ENCODE measurements around the gene ADGRB3.
"Not testable (repeated sequence)": the region's sequence is repeated elsewhere in the genome, so short reads cannot be mapped to it uniquely, and the experiment has no call there.

The ADGRB3 gene

DNA sequence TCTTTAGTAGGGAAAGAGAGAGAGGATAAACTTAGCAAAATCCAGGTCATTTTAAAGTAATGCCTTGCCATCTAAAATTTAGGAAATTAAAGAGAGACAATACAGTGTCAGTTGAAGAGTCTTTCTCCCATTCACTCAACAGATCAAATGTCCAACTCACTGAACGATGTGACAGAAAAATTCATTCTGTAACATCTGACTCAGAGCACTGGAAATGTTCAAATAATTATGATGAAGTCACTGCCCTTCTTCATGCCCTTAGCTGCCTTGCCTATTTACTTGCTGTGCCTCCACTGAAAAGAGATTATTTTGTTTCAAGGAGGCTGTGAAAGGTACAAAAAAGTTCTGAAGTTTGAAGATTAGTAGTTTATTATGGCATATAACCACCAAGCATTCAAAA, 434.8 kb downstream of the ADGRB3 start:
- DNase-seq: no peak

- no peak for DNase-seq
These were observed 437.7 kb downstream of the ADGRB3 start for GRCh38 chr6:69072796-69073195.

DNA sequence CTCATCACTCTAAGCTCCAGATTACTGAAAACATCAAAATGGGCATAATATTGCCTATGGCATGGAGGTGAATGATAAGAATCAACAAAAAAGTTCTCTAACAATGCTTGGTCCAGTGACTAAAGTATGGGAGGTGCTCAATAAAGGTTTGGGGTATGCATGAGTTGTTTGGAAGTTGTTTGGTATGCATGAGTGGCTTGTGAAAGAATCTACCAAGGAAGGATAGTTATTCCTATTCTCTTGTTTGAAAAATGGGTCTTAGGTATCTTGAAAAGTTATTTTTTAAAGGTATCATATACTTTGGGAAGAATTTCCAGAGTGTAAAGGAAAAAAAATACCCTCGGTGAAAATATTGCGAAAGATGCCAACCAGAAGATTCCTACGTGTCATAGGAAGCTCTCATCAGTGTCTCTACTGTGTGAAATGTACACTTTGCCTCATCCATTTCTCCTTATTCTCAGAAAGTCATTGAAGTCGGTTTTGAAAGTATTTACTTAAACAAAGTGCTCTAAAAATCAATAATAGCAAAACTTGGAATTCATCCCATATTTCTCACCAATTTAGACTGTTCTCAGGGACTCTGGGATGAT, 449.8 kb downstream of the ADGRB3 start:
- DNase-seq: no peak

DNA sequence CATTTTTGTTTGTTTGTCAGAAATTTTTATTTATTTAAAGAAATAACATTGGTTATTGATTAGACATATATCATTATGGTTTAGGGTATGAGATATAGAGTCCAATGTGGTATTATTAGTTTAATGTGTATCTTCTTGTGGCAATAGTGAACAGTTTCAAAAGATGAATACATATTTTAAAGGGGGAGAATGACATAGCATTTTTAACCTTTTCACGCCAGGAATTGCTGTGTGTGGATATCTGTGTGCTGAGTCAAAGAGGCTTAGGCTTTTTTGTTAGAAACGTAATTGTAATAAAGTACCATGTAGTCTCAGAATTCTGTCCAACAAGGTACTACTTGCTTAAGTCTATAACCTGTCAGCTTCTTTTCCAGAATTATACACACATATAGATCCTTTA, 451.6 kb downstream of the ADGRB3 start:
- DNase-seq: no peak

- DNase-seq: no peak
These were observed 454.5 kb downstream of the ADGRB3 start for GRCh38 chr6:69089539-69089938.

DNA sequence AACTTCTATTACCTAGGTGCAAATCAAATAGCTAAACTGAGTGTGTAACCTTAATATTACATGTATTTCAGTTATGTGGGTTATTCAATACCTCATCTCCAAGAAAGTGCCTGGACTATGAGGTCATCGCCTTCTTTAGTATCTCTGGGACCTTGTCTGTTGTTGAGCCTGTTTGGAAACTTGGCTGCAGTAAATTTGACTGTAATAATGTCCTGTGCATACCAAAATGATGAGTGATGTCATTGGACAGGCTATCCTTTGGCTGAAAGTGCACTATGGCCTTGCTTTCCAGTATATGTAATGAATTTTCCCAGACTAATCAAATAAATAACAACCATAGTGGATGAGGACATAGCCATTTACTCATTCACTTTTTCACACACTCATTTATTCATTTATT, 455.1 kb downstream of the ADGRB3 start:
- no peak for DNase-seq

GRCh38 chr6:69096681-69097080, 461.6 kb downstream of the ADGRB3 start:
- no peak for DNase-seq

- DNase-seq: no peak
These were observed 462.9 kb downstream of the ADGRB3 start for GRCh38 chr6:69097948-69098347.

DNA sequence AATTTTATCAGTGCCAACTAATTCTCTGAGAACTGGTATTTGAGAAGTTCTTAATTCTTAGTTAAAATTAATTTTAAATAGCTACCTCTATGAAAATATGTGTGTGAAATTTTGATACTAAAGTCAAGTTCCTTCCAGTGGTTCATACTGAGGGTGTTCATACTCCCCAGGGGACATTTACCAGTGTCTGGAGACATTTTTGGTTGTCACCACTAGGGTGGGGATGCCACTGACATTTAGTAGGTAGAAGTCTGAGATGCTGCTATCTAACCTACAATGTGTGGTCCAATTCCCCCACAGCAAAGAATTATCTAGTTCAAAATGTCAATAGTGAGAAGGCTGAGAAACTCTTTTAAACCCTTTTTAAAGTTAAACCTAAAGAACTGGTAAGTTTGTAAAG, 463.8 kb downstream of the ADGRB3 start:
- no peak for DNase-seq

- no peak for DNase-seq
These were observed 465.7 kb downstream of the ADGRB3 start for GRCh38 chr6:69100772-69101171.

GRCh38 chr6:69102416-69102815, 467.3 kb downstream of the ADGRB3 start:
- DNase-seq: no peak

- DNase-seq: no peak
These were observed 470.2 kb downstream of the ADGRB3 start for GRCh38 chr6:69105288-69105687.

GRCh38 chr6:69106511-69106910, 471.4 kb downstream of the ADGRB3 start:
- no peak for DNase-seq

- no peak for DNase-seq
These were observed 476.2 kb downstream of the ADGRB3 start for GRCh38 chr6:69111301-69111700.

DNA sequence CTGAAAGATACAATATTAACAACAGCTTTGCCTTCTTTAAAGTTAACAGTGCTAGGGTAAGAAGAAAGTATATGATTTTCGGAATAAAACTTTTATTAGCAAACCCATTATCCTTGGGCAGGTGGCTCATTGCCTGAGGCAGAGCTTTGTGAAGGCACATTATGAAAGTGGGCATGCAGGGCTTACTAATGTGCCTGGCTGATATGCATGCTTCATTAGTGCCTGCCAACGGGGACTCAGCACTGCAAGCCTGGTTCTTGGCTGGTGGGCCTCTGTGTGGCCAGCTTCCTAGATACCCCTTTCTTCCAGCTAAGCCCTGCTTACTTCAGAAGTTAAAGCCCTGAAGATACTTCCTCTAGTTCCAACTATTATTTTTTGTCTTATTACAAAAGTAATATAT, 481.6 kb downstream of the ADGRB3 start:
- no peak for DNase-seq

- DNase-seq: not testable (repeated sequence)
These were observed 486.7 kb downstream of the ADGRB3 start for GRCh38 chr6:69121461-69122406.

- DNase-seq: no peak
These were observed 487.3 kb downstream of the ADGRB3 start for GRCh38 chr6:69122407-69122773.

DNA sequence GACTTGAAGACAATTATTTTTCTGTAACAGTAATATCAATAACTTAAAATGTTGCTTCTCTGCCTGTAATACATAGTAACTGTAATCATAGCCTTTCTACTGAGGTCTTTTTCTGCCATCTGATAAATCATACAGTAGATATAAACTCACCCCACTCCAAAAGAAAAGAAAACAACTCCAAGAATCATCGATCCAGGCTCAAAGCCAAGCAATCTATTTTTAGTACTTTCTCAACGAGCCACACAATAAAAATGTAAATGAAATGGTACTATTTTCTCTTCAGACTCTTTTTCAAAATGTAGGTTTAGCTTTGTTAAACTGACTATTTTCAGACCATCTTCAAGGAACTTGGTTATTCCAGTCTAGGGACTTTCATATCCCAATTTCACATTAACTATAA, 493.3 kb downstream of the ADGRB3 start:
- no peak for DNase-seq

DNA sequence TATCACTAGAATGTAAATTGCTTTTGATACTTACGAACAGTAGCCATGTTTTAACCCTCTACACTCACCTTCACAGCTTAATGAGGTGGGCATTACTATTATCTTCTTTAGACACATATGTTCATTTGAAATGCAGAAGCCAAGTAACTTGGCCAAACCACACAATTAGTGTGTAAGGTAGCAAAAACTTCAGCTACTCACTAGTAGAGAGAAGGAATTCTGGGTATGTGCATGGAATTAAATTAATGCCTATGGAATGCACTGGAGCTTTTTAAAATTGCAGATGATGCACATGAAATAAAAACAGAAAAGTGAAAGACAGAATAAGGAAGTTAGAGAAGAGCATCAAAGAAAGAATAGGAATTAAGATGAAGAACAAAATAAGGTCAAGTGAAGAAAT, 494.0 kb downstream of the ADGRB3 start:
- no peak for DNase-seq

GRCh38 chr6:69135927-69136326, 500.8 kb downstream of the ADGRB3 start:
- DNase-seq: no peak

DNA sequence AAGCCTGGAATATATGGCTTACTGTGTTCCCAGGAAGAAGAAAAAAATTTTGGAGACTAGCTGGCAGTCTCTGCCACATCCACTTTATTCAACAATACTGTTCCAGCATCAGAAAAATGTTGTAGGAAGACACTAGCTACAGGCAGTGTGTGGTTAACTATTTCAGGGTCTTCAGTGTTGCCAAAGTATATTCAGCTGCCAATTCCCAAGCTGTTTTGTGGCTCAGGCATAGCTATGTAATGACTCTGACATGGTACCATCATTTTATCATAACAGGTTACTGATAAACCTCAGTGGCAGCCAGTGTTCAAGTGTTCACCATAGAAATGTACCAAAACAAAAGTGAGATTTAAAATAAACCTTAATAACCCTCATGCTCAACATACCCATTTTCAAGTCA, 503.1 kb downstream of the ADGRB3 start:
- no peak for DNase-seq

DNA sequence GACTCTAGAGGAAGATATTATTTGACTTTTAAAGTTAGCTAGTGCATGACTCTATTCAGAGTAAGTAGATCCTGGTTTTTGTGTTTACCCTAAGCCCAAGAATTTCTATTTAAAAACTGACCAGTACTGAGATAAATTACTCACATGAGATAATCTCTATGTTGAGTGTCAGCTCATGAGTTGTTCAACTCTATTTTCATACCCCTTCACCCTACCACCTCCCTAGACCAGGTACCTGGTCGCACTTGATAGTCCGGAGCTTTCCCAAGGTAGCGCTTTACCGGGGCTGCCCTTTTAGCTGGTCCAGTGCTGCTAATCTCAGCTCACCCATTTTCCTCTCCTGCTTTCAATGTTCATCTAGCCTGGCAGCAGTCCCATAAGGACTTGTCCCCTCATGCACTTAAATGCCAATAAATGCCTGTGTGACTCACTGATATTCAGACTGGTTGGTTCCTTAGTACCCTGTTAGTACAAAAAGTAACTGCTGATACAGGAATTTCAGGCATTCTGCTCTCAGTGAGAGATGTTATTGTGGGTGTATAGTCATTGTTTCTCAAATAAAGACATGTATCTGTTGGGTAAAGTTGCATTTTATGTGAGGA, 503.9 kb downstream of the ADGRB3 start:
- no peak for DNase-seq

DNA sequence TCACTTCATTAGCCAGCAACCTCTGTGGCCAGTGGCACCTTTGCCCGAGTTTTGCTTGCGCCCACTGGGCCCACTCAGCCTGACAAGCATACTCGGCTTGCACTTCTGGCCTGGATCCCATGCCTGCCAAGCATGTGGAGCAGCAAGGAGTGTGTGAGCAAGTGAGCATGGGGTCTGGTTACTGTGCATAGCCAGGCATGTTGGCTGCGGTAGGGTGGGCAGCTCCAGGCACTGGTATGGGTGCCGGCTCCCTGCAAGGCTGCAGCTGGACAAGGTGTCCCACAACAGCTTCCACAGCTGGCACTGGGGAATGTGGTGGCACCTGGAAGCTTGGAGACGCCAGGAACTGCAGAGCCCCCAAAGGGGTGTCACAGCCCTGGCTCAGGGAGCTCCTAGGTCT, 510.0 kb downstream of the ADGRB3 start:
- DNase-seq: no peak

DNA sequence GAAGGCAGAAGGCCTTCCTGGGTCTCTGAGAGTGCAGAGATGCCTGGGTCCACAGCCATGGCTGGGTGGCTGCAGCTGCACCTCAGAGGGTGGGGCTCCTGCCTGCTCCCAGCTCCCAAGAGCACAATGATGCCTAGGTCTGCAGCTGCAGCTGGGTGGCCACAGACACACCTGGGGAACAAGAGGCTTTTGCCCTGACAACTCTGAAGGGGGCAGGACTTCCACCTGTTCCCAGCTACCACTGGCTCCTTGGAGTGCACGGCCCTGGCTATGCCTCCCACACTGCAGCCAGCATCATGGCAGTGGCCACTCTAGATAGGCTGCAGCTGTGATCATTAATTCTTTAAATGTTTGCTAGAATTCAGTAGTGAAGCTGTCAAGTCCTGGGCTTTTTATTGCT, 511.3 kb downstream of the ADGRB3 start:
- no peak for DNase-seq

Measured in activated CD8-positive, alpha-beta memory T cell treated with anti-CD3 and anti-CD28 coated beads, Interleukin-2, amount 50 U/mL, for 48 hours (primary cell).